HG03097 (cell line): ENCODE results near the gene MRFAP1L1.
"Not testable (repeated sequence)": the region's sequence is repeated elsewhere in the genome, so short reads cannot be mapped to it uniquely, and the experiment has no call there.

Experiments used
- ATAC-seq: cut with Tn5 transposase; IDR thresholded peaks from one replicate; pipeline ENCODE4 v1.9.1; 2021; ENCODE audit not compliant: unreplicated experiment, low FRiP score

Gene MRFAP1L1

DNA sequence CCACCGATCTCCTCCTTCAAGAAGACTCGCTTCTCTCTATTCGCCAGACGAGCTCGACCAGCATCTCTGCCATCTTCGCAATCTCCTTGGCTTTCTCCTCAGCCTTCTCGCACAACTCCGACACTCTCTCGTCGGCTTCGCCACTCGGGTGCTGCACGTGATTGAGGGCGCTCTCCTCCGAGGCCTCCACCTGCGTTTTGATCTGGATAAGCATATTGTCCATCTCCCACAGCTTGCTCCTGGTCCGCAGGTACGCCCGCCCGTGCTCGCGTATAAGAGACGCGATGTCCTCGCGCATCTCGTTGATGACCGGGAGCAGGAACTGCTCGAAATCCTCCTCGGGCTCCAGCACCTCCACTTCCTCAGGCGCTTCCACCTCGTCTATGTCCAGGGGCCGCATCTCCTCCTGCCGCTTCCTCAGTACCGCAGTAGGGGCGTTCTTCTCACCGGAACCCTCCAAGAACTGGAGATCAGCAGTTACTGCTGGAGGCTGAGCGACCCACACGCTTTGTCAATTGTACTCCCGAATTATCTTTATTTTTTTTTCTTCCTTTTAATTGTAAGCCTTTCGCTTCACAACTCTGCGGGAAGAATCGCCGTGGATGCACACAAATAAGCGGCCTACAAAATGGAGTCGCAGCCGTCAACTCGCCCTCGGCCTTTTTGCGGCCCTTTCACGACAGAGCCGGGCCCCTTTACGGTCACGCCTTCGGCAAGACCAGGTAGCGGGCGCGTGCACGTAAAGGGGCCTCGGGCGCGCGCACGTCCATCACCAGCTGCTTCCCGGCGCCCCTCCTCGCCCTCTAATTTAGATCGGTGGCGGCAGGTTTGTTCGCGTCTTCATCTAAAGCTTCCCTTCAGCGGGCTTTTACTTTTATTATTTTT lies at the start of gene MRFAP1L1:
Gene MRFAP1L1, minus strand, starts transcription at position 636 of the 885 bp plus-strand sequence. Its CDS starts 236 bp downstream, at position 400.
- peak; percentile 62 for ATAC-seq

- ATAC-seq = no peak
These were observed 49.1 kb upstream of the MRFAP1L1 start for GRCh38 chr4:6758728-6759127.

GRCh38 chr4:6756345-6756744 lies 46.7 kb upstream of the MRFAP1L1 start:
- ATAC-seq = not testable (repeated sequence)

DNA sequence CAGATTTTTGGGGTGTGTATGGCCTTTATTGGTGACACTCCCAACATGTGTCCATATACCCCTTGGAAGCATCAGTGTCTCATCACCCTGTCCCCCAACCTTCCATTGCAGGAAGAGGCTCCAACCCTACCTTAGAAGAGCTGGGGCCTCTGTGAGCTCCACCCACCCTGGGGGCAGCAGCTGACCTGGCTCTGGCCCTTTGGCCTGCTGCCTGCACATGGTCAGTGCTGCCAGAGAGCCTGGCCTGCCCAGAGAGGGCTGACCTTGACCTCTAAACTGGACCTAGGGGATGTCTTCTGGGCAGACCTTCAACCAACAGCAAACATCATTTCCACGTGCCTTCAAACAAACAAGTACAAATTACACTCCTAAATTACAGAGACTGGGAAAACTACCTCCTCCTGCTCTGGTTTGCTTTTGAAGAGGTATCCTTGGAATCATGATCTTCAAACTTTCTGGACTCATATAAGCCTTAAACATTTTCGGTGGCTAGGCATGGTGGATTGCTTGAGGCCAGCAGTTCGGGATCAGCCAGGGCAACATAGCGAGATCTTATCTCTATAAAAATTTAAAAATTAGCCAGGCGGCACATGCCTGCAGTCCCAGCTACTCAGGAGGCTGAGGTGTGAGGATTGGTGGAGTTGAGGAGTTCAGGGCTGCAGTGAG lies 45.6 kb upstream of the MRFAP1L1 start:
- ATAC-seq = no peak

- no peak for ATAC-seq
These were observed 44.9 kb upstream of the MRFAP1L1 start for GRCh38 chr4:6754481-6755087.

GRCh38 chr4:6753891-6754290 lies 44.2 kb upstream of the MRFAP1L1 start:
- no peak for ATAC-seq

- no peak for ATAC-seq
These were observed 43.5 kb upstream of the MRFAP1L1 start for GRCh38 chr4:6753103-6753560.

DNA sequence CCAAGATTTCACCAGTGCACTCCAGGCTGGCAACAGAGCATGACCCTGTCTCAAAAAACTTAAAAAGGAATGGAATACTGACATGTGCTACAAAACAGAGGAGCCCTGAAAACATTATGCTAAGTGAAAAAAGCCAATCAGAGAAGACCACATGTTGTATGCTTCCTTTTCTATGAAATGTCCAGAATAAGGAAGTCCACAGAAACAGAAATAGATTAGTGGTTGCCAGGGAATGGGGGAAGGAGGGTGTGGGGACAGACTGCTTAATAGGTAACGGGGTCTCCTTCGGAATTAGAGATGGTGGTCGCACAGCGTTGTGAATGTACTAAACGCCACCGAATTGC lies 42.8 kb upstream of the MRFAP1L1 start:
- no peak for ATAC-seq

GRCh38 chr4:6751611-6752485 lies 42.2 kb upstream of the MRFAP1L1 start:
- ATAC-seq = no peak

DNA sequence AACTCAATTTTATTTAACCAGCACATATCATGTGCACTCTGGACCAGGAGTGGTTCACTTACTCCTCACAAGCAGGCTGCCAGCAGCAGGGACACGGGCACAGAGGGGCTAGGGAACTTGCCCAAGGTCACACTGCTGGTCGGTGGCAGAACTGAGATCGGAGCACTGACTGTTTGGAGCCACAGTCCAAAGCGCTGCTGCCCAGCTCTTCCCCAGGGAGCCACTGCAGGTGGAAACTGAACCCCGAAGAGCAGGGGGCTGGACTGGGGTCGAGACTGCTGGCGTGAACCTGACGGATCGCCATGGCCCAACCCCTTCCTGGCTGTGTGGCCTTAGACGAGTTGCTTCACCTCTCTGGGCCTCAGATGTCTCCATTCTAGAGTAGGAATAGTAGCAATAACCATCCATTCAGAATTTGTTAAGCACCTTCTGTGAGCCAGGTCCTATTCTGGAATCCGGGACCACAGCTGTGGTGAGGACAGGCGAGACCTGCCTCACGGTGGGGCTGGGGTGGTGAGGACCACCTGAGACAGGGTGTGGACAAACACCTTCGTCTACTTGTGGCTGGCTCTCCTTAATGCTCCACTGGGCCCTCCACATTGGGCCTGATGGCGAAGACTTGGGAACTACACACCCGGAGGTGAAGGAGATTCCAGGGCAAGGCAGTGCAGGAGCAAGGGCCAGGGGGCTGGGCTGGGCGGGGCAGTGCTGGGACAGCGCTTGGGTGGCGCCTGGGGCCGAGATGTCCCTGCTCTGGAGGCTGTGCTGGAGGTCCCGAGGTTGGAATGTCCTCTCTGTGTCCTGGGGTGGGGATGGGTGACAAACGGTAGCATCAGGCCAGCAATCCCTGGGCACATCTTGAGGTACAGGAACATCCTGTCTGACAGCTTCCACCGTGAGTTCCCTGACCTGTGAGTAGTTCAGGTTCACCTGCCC lies 40.9 kb upstream of the MRFAP1L1 start:
- ATAC-seq = no peak

DNA sequence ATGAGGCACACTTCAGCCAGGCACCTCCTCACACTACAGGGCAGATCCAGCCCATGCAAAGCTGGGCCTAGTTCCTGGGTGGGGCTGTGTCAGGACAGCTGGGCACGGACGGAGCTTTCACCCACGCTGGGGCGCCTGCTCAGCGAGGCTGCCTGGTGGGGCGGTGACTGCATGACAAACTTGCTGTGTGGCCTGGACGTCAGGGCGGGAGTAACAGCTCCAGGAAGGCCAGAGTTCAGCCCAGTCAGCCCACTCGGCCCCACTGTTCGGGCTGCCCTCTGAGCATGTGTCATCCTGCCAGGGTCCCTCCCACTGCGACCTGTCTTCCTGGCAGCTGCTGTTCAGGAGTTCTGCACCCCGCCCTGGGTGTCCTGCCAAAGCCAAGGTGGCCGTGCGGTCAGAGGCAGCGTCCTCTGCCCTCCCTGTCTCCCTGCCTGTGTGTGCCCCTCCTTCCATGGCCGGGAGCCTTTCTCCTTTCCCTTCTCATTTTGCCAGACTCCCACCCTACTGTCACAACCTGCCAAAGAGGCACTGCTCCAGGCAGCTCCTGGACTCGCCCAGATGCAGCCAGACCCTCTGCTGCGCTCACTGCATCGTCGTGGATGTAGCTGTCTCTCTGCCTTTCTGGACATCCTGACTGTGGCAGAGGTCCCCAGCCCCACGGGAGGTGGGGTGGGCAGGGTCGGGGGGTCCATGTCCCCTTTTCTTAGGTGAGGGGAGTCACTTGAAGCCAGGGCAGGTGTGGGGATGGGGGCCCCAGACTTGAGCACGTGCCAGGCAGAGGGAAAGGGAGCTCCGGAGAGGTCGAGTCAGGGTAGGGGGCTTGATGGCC lies 39.9 kb upstream of the MRFAP1L1 start:
- ATAC-seq = no peak

- ATAC-seq = no peak
These were observed 38.6 kb upstream of the MRFAP1L1 start for GRCh38 chr4:6748286-6748685.

GRCh38 chr4:6747294-6748051 lies 37.8 kb upstream of the MRFAP1L1 start:
- no peak for ATAC-seq

- no peak for ATAC-seq
These were observed 37.1 kb upstream of the MRFAP1L1 start for GRCh38 chr4:6746721-6747293.

- ATAC-seq = no peak
These were observed 33.3 kb upstream of the MRFAP1L1 start for GRCh38 chr4:6742989-6743388.

DNA sequence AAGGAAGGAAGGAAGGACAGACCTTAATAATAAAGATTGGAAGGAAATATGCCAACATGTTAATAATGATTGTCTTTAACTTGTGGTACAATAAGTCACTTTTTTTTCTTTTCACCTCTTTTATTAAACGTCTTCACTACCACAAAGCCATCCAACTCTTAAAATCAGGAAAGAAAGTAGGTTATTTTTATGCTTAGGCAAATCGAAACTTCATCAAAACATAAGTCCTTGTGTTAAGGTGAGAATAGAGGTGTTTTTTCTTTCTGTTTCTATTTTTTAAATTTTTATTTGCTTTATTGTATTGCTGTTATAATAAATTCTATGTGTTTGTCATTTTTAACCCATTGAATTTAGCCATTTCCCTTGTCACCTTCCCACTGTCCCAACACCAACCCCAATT lies 32.8 kb upstream of the MRFAP1L1 start:
- ATAC-seq = no peak

DNA sequence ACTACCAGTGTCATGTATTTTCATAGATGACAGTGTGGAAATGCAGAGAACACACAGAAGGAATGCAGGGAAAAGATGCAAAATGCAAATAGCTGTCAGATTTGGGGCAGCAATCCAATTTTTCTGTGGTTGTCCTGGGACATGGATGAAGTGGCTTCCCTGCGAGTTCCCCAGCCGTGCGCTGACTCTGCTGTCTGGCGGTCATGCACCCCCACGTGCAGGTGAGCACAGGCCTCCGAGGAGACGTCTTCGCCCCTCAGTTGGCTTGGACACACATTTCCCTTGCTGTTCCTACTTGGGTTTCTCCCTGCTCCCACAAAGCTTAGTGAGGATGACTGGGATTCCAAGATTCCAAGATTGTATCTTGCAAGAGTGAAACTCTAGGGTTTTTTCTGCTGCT lies 30.7 kb upstream of the MRFAP1L1 start:
- no peak for ATAC-seq

DNA sequence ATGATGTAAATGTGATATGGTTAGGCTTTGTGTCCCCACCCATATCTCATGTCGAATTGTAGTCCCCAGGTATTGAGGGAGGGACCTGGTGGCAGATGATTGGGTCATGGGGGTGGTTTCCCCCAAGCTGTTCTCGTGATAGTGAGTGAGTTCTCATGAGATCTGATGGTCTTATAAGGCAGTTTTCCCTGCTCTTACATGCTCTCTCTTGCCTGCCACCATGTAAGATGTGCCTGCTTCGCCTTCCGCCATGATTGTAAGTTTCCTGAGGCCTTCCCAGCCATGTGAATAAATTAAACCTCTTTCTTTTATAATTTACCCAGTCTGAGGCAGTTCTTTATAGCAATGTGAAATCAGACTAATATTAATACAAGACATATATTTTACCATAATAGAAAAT lies 30.3 kb upstream of the MRFAP1L1 start:
- ATAC-seq = no peak
